Endothelial cell of umbilical vein (primary cell): ENCODE results near the gene B4GALT6. TPM values are rescaled to one million over a fixed set of nuclear protein-coding genes. Genes with fewer than 3 reads are reported as not detected.

ENCODE experiments used
- BruUV-seq: library from RNA; stranded (reverse); fragments of 400-500 nt; replicated peaks from 2 replicates; lab custom pipeline; 2021; lab: Mats Ljungman, UMichigan
- CTCF ChIA-PET: fragments of 300-600, 350-600 bp; sonication (Branson Sonifier 250); formaldehyde crosslinking; loops from one replicate; lab custom pipeline; 2021; ENCODE audit warnings: antibody characterized with exemption, inconsistent platforms; lab: Charles Lee
- POLR2A ChIA-PET: fragments of 300-600, 350-600 bp; sonication (Branson Sonifier 250); formaldehyde crosslinking; loops from one replicate; lab custom pipeline; 2021; ENCODE audit warnings: antibody characterized with exemption, inconsistent platforms; lab: Charles Lee
- DNase-seq: peaks from one replicate; pipeline ENCODE4 v3.0.0-alpha.2; 2011; ENCODE audit warnings: low read depth, low spot score
- FAIRE-seq: peaks from 2 replicates; lab custom pipeline; 2011; peaks lifted over from hg19 to GRCh38; lab: Jason Lieb, UNC
- H2AFZ ChIP-seq: 2 replicates; pipeline ENCODE4 v1.6.0; 2012; ENCODE audit warnings: low read depth, low read length, control low read depth, inconsistent platforms
- H3K27ac ChIP-seq: 2 replicates; pipeline ENCODE4 v1.5.1; 2011; ENCODE audit warnings: low read depth, mild to moderate bottlenecking, control low read depth, low read length, moderate library complexity; ENCODE audit not compliant: insufficient read depth
- H3K27me3 ChIP-seq, 2 experiments: 2 replicates each; pipeline versions ENCODE4 v1.6.0 to v1.6.1; 2011; ENCODE audit warnings: low read length in 2 of 2, mixed read lengths in 1 of 2; ENCODE audit not compliant: control insufficient read depth in 2 of 2, insufficient read depth in 2 of 2
- H3K36me3 ChIP-seq, 2 experiments: 2 replicates in 1 of 2; 3 replicates in 1 of 2; pipeline ENCODE4 v1.5.1; 2011; ENCODE audit warnings: low read length in 2 of 2, mild to moderate bottlenecking in 1 of 2, moderate library complexity in 1 of 2; ENCODE audit not compliant: control insufficient read depth in 2 of 2, insufficient read depth in 2 of 2; ENCODE audit errors: extremely low read depth in 1 of 2
- H3K4me1 ChIP-seq: 3 replicates; pipeline ENCODE4 v1.5.1; 2011; ENCODE audit warnings: mild to moderate bottlenecking, low read length; ENCODE audit not compliant: control insufficient read depth, insufficient read depth; ENCODE audit errors: extremely low read depth
- H3K4me2 ChIP-seq: 2 replicates; pipeline ENCODE4 v1.6.1; 2011; ENCODE audit warnings: low read length, control low read depth, mixed read lengths; ENCODE audit not compliant: insufficient read depth
- H3K4me3 ChIP-seq, 3 experiments: fragments of 200-600 bp in 1 of 3; sonication (generic), shearing (Covaris generic) in 1 of 3; replicated peaks in 1 of 3; 2 replicates each; pipeline ENCODE4 v1.5.1; 2011 to 2016; ENCODE audit warnings: control low read depth in 3 of 3, low read length in 3 of 3, mild to moderate bottlenecking in 2 of 3, inconsistent platforms in 1 of 3, low read depth in 1 of 3, moderate library complexity in 1 of 3; ENCODE audit not compliant: insufficient read depth in 1 of 3
- H3K79me2 ChIP-seq: 2 replicates; pipeline ENCODE4 v1.6.0; 2012; ENCODE audit warnings: low read length, inconsistent platforms; ENCODE audit not compliant: control insufficient read depth, insufficient read depth
- H3K9ac ChIP-seq: replicated peaks from 2 replicates; pipeline ENCODE3; 2011; ENCODE audit warnings: low read length, control low read depth; ENCODE audit not compliant: insufficient read depth; ENCODE audit errors: extremely low read depth
- H3K9me1 ChIP-seq: replicated peaks from 3 replicates; pipeline ENCODE4 v1.6.0; 2011; ENCODE audit warnings: mild to moderate bottlenecking, low read length; ENCODE audit not compliant: control insufficient read depth, insufficient read depth; ENCODE audit errors: extremely low read depth
- H3K9me3 ChIP-seq: replicated peaks from 2 replicates; pipeline ENCODE4 v1.5.1; 2012; ENCODE audit warnings: low read length, inconsistent platforms; ENCODE audit not compliant: control insufficient read depth, insufficient read depth
- H4K20me1 ChIP-seq: replicated peaks from 2 replicates; pipeline ENCODE3; 2011; ENCODE audit warnings: mild to moderate bottlenecking, low read length; ENCODE audit not compliant: control insufficient read depth, insufficient read depth; ENCODE audit errors: extremely low read depth
- EZH2 ChIP-seq: IDR thresholded peaks from 2 replicates; pipeline ENCODE4 v1.6.1; 2012; ENCODE audit warnings: borderline replicate concordance, low read depth, mild to moderate bottlenecking, moderate library complexity, low read length, inconsistent platforms; ENCODE audit not compliant: severe bottlenecking
- FOS ChIP-seq: IDR thresholded peaks from 2 replicates; pipeline ENCODE4 v1.6.1; 2011; ENCODE audit warnings: mild to moderate bottlenecking, low read length, moderate library complexity, borderline replicate concordance; ENCODE audit not compliant: insufficient read depth
- GATA2 ChIP-seq: IDR thresholded peaks from 2 replicates; pipeline ENCODE4 v1.7.0; 2011; ENCODE audit warnings: low read depth, mild to moderate bottlenecking, moderate library complexity, mixed read lengths, low read length; ENCODE audit not compliant: insufficient read length, insufficient read depth
- JUN ChIP-seq: IDR thresholded peaks from 2 replicates; pipeline ENCODE4 v1.6.1; 2011; ENCODE audit warnings: borderline replicate concordance, low read depth; ENCODE audit not compliant: insufficient read length, insufficient read depth
- MYC ChIP-seq: IDR thresholded peaks from one replicate; pipeline ENCODE4 v1.6.1; 2011; ENCODE audit warnings: mild to moderate bottlenecking, low read depth, low read length
- POLR2A ChIP-seq: IDR thresholded peaks from 2 replicates; pipeline ENCODE4 v1.6.1; 2012; ENCODE audit warnings: low read depth, mild to moderate bottlenecking, control low read depth, low read length
- POLR2AphosphoS5 ChIP-seq: IDR thresholded peaks from 2 replicates; pipeline ENCODE4 v1.6.1; 2012; ENCODE audit warnings: low read depth, mild to moderate bottlenecking, control low read depth, low read length, moderate library complexity; ENCODE audit not compliant: insufficient read depth
- dilution Hi-C: fragments of 300-500 bp; cut with MboI; formaldehyde crosslinking; loops from one replicate; pipeline ENCODE4 v1.15.0; 2019; ENCODE audit warnings: low sequenced_read_pairs; ENCODE audit not compliant: extremely low pct_ligation_motif_present
- intact Hi-C: fragments of 100-400 bp; cut with micrococcal nuclease; formaldehyde crosslinking; loops from one replicate; pipeline ENCODE4 v1.10.0; 2022
- polyA plus RNA-seq, 4 experiments: library from polyadenylated mRNA; depleted of rRNA in 3 of 4; stranded (reverse) in 3 of 4; unstranded in 1 of 4; fragments of >200 nt; gene quantifications; 2 replicates each; pipeline versions ENCODE4 v1.2.1 to v1.2.3, GENCODE V29; 2011 to 2012; ENCODE audit warnings: missing spikeins in 1 of 4
- total RNA-seq: library from RNA; stranded (reverse); gene quantifications from 2 replicates; pipeline ENCODE4 v1.2.3, GENCODE V29; 2021
- TF ChIP-seq, protein P1 (sequence below): IDR thresholded peaks from 2 replicates; pipeline ENCODE4 v1.6.1; 2011; ENCODE audit not compliant: insufficient read depth, insufficient read length
- TF ChIP-seq, protein P2 (sequence below), 2 donors: IDR thresholded peaks; 1 replicate in 1 of 2; 2 replicates in 1 of 2; pipeline ENCODE4 v1.5.1; 2011; ENCODE audit warnings: low read length in 2 of 2, mild to moderate bottlenecking in 2 of 2, moderate library complexity in 2 of 2, control low read depth in 1 of 2, inconsistent platforms in 1 of 2, low read depth in 1 of 2; ENCODE audit not compliant: insufficient read depth in 1 of 2; ENCODE audit errors: extremely low read depth in 1 of 2

B4GALT6 gene
- total and polyA plus RNA-seq, 2 donors (not counting 3 experiments of a cell fraction or from before 2014, with no cell fraction given): 3.9 to 24.2 TPM

GRCh38 chr18:31649978-31650719 lies 34.2 kb downstream of the B4GALT6 start:
- intact Hi-C loops (loop anchor here (2.0 kb wide), 1 partner anchor 29 kb away; no protein-coding TSS in a partner anchor), dilution Hi-C loops (no loop called here)
- POLR2A ChIA-PET: no interaction called here
- CTCF ChIA-PET: interaction anchor here (0.9 to 1.6 kb wide), 4 partner anchors 31 to 170 kb away, joined by 3 read pairs; no protein-coding TSS in a partner anchor
- Histone ChIP-seq H3K36me3 (no peaks in the 10 kb centered on the region), H3K79me2 (no peaks in the 10 kb centered on the region), H2AFZ (no peak overlapping the region), H4K20me1 (no peaks in the 10 kb centered on the region), H3K9ac (no peak overlapping the region), H3K4me3 (no peak overlapping the region), H3K4me2 (no peak overlapping the region), H3K4me1 (peaks cover 11% of the 10 kb centered on the region), H3K9me1 (no peaks in the 10 kb centered on the region), H3K27ac (no peak overlapping the region), H3K9me3 (no peaks in the 10 kb centered on the region), H3K27me3 (no peaks in the 10 kb centered on the region)
- FAIRE-seq (no peak), DNase-seq (no peak)
- no TSS peak for BruUV-seq
- TF ChIP-seq GATA2 (no peak), MYC (no peak), POLR2A (no peak), EZH2 (no peak), FOS (no peak), POLR2AphosphoS5 (no peak), JUN (no peak)
- TF ChIP-seq, protein P1, sequence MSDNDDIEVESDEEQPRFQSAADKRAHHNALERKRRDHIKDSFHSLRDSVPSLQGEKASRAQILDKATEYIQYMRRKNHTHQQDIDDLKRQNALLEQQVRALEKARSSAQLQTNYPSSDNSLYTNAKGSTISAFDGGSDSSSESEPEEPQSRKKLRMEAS: no peak
- TF ChIP-seq, protein P2, sequence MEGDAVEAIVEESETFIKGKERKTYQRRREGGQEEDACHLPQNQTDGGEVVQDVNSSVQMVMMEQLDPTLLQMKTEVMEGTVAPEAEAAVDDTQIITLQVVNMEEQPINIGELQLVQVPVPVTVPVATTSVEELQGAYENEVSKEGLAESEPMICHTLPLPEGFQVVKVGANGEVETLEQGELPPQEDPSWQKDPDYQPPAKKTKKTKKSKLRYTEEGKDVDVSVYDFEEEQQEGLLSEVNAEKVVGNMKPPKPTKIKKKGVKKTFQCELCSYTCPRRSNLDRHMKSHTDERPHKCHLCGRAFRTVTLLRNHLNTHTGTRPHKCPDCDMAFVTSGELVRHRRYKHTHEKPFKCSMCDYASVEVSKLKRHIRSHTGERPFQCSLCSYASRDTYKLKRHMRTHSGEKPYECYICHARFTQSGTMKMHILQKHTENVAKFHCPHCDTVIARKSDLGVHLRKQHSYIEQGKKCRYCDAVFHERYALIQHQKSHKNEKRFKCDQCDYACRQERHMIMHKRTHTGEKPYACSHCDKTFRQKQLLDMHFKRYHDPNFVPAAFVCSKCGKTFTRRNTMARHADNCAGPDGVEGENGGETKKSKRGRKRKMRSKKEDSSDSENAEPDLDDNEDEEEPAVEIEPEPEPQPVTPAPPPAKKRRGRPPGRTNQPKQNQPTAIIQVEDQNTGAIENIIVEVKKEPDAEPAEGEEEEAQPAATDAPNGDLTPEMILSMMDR (IDR thresholded peaks at IDR 0.05; ENCODE audit: extremely low read depth in 1 of 2, insufficient read depth in 1 of 2, low read depth in 1 of 2, low read length in 2 of 2): no peak
